Hematopoietic multipotent progenitor cell treated with erythropoietin and hydrocortisone succinate and interleukin-3 and kit ligand, for 15 days (in vitro differentiated cells): ENCODE measurements around the gene MARCHF9.

ENCODE experiments used
- DNase-seq: peaks from one replicate; pipeline ENCODE4 v3.0.0-alpha.2; 2015; ENCODE audit warnings: low spot score

The MARCHF9 gene

GRCh38 chr12:57724003-57724935, 30.6 kb upstream of the MARCHF9 start:
- DNase-seq, result no peak

- DNase-seq, result no peak
Measured at GRCh38 chr12:57724936-57725740, 29.8 kb upstream of the MARCHF9 start.

GRCh38 chr12:57725851-57726150, 29.1 kb upstream of the MARCHF9 start:
- DNase-seq, result no peak

GRCh38 chr12:57726151-57726883, 28.6 kb upstream of the MARCHF9 start:
- DNase-seq, result peak; percentile 15

- DNase-seq, result no peak
Measured at GRCh38 chr12:57726884-57727757, 27.8 kb upstream of the MARCHF9 start.

- no peak for DNase-seq
Measured at GRCh38 chr12:57727758-57728395, 27.0 kb upstream of the MARCHF9 start.

- DNase-seq, result no peak
Measured at GRCh38 chr12:57729321-57729844, 25.5 kb upstream of the MARCHF9 start.

GRCh38 chr12:57730336-57731067, 24.4 kb upstream of the MARCHF9 start:
- DNase-seq, result no peak

- DNase-seq, result no peak
Measured at GRCh38 chr12:57731411-57732080, 23.4 kb upstream of the MARCHF9 start.

GRCh38 chr12:57732270-57732669, 22.6 kb upstream of the MARCHF9 start:
- no peak for DNase-seq

- DNase-seq, result no peak
Measured at GRCh38 chr12:57732726-57733593, 21.9 kb upstream of the MARCHF9 start.

- no peak for DNase-seq
Measured at GRCh38 chr12:57733928-57734327, 21.0 kb upstream of the MARCHF9 start.

GRCh38 chr12:57734591-57734990, 20.3 kb upstream of the MARCHF9 start:
- no peak for DNase-seq

GRCh38 chr12:57735198-57735855, 19.6 kb upstream of the MARCHF9 start:
- DNase-seq, result no peak

GRCh38 chr12:57735952-57736740, 18.8 kb upstream of the MARCHF9 start:
- DNase-seq, result no peak

GRCh38 chr12:57736741-57737466, 18.0 kb upstream of the MARCHF9 start:
- no peak for DNase-seq
